Ammon's horn (tissue), 1 donor: ENCODE measurements around the gene RRM2.

Experiments used
- DNase-seq: peaks from one replicate; pipeline ENCODE4 v3.0.0-alpha.2; 2016; ENCODE audit warnings: low spot score

RRM2 gene

DNA sequence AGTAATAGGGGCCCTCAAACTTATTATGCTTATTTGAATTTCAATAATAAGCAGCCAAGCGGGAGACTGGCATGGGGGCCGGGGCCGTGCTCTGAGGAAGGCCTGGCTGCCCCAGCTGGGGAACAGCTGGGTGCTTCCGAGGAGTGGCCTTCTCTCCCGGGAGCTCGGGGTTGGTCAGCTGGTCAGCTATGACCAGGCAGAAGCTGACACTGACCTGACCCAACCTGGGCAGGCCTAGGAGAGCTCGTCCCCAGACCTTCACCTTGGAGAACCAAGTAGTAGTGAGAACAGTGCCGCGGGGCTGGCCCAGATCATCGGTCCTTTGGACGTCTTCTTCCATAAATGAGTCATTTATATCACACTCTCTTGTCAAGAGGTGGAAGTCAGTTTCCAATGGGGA is 36.1 kb downstream of the RRM2 start:
- no peak for DNase-seq

DNA sequence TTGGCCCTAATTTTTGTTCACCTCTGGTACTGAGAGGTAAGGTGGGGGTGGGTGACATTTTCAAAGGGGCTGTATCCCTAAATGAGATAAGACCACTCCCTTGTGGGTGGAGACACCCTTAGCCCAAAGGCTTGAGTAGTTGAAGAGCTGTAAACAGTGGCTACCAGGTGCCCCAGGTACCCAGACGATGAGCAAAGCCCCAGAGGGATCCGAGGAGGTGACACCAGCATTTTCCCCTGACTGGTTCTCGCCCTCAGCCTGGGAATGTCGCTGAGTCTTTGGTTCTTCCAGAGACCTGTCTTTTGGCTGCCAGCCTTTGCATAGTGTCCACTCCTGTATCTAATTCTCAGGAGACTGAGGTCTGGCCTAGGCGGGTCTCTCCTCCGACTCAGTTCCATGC is 36.5 kb downstream of the RRM2 start:
- DNase-seq: no peak

DNA sequence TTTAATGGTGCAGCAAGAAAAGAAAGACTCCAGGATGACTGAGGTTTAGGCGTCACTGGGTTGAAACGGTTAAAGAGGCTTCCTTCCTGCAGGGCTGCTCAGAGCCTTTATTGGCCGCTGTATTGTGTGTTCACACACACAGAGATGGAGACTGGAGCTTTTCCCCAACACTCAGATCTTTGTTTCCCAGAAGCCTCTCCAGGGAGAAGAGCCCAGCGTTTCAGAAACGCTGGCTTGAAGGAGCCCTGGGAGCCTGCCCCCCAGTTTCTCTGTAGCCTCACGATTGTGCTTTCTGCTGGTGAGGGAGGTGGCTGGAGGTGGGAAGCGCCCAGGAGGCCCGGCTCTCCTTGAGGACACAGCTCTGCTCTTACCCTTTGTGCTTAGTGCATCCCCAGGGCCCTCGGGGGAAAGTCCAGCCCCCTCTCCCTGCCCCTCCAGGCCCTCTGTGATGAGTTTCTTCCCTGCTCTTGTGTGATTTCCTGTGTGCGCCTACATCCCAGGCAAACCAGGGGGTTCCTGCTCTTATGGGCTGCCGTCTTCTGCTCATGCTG is 37.1 kb downstream of the RRM2 start:
- DNase-seq: no peak

DNA sequence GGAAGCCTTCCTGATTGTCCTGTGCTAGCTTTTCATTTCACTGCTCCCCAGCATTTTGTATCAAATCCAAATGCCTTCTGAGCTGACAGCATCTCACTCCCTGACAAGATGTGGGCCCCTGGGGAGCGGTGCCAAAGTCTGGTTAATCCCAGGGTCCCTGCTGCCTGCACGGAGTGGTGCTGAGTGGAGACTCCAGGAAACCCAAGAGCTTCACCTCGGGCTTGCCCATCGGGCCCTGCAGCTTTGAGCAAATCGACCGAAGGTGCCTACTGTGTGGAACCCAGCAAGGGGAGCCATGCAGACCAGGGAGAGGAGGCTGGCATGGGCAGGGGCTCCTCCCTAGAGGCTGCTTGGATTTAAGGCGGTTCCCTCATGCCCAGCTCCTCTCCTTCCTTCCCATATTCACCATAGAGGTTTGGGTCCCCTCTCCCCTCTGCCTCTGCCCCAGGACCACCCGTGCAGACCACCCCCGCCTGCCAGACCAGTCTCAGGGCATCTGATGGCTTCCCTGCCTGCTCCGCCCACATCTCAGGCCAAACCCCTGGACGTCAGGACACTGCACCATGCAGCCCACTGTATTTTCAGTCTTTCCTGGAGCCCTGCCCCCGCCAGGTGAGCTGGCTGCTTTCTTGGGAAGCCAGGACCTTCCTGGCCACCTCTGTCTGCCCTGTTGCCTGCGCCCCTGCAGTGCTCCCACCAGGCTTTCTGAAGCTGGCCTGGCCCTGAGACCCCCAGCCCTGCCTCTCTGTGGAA is 37.8 kb downstream of the RRM2 start:
- DNase-seq: no peak

DNA sequence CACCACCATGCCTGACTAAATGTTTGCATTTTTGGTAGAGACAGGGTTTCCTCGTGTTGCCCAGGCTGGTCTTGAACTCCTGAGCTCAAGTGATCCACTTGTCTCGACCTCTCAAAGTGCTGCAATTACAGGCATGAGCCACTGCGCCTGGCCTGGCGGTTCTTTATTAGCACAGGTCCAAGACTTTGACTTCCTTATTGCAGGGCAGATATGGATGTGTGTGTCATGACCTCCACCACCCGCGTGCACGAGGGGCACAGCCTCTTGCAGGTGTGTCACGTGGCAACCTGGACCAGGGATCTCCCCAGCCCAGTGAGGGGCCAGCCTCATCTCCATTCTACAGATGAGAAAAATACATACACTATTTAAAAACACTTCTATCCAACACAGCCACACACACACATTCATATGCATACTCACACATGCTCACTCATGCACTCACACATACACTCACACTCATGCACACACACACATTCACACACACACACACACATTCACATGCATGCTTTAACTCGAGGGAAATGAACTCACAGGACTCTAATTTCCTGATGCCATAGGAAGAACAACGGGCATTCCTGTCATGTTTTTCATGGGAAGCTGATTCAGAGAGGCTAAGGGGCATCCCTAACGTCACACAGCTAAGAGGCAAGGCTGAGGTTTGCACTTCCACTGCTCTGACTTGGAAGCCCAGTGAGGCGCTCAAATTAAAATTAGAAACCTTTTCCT is 38.8 kb downstream of the RRM2 start:
- DNase-seq: no peak

DNA sequence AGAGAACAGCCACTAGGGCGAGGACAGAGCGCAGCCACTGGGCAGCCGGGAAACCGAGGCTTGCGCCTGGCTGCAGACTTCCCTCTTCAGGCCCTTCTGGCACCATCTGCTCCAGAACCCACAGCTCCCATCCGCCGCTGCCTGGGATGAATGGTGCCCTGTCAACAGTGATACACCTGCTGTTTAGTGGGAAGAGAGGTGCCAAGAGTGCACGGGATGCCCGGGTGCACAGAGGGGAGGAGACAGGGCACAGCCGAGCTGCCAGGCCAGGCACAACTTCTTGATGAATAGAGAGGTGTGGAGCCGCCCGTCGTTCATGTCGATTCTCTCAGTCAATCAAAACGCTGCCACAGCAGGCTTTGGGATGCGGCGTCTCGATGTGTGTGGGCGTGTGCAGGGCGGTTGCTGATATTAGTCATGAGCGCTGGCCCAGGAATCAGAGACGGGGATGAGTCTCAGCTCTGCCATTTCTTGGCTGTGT is 39.5 kb downstream of the RRM2 start:
- DNase-seq: peak; percentile 65

DNA sequence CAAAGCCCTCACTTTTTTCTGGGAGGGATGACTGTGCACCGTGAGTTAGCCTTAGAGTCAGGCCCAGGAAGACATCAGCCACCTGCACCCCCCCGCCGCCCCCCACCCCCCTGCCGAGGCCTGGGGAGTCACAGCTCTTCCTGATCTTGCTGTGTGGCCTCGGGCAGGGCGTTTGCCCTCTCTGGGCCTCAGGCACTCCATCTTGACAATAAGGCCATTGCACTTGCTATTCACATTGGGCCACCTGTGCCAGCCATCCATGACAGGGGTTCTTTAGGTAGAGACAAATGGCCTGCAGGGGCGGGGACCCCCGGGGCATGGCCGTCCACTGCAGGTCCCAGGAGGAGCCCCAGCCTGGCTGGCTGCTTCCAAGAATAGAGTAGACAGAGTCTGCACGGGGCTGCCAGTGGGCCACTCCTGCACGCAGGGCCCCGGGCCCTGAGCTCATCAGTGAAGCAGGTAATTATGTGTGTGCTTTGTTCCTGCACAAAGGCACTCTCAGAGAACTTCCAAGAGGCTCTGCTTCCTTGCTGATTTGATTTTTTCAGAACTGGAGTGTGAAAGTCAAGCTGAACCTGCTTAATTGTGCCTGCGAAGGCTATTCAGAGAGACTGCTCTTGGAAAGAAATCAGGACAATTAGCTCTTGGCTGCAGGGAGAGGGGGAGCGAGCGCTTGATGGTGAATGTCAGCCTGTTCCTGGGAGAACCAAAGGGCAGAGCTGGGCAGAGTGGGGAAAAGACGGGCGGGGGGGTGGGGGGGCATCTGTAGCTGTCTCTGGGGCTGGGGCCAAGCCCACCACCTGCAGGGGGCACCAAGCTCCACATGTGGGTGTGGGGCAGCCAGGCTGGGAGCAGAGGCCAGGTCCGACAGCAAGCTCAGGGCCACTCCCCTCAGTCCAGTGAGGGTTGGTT is 40.3 kb downstream of the RRM2 start:
- peak; percentile 64 for DNase-seq

DNA sequence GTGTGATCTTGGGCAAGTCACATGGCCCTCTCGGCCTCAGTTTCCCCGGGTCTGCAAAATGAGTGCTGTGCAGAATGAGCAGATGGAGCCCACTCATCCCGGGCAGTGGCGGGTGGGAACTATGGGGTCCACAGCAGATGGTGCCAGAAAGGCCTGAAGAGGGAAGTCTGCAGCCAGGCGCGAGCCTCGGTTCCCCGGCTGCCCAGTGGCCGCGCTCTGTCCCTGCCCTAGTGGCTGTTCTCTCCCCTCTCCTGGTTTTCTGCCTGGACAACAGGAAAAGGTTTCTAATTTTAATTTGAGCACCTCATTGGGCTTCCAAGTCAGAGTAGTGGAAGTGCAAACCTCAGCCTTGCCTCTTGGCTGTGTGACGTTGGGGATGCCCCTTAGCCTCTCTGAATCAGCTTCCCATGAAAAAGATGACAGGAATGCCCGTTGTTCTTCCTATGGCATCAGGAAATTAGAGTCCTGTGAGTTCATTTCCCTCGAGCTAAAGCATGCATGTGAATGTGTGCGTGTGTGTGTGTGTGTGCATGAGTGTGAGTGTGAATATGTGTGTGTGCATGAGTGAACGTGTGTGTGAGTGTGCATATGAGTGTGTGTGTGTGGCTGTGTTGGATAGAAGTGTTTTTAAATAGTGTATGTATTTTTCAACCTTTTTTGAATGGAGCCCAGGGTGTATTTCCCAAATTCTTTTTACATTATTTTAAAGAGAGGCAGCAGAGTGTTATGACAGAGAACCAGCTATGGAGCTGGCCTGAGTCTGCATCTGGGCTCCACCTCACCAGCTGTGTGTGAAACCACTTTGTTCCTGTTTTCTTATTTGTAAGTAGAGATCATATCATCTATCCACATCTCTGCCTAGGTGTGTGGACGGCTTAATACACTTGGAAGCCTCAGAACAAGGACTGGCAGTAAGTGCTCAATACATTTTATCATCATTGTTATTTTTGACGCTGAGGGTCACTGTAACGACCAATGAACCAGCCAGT is 41.3 kb downstream of the RRM2 start:
- no peak for DNase-seq

DNA sequence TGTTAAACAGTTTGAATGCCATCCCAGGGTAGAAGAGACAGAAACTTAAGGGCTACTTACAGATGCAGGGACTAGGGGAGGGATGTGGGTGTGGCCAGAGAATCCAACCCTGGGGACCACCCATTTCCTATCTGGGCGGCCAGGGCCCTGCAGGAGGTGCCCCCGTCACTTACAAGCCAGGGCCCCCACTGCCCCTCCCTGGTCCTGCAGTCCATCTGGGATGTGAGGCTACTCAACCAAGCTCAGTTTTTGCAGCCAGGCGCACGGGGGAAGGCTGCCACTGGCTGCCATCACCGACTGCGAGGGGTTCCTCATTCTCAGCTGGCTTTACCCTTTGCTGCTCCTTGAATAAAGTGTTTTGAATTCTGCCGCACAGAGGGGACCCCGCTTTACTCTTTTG is 42.1 kb downstream of the RRM2 start:
- no peak for DNase-seq

DNA sequence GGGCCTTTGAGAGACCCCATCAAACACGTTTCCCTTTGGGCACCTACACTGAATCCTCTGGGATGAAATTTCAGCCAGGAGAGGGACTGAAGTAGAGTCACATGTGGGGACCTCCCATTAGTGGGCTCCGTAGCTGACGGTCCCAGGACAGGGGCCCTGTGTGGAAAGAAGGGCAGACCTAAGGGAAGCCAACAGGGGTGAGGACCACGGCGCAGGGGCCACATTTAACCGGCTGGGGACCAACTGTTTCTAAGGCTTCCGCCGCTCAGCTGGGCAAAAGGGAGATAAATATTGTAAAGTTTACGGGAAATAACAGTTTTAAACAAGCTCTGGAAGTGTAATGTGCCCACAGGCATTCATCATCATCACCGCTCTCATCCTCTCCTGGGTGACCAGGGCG is 42.7 kb downstream of the RRM2 start:
- no peak for DNase-seq

DNA sequence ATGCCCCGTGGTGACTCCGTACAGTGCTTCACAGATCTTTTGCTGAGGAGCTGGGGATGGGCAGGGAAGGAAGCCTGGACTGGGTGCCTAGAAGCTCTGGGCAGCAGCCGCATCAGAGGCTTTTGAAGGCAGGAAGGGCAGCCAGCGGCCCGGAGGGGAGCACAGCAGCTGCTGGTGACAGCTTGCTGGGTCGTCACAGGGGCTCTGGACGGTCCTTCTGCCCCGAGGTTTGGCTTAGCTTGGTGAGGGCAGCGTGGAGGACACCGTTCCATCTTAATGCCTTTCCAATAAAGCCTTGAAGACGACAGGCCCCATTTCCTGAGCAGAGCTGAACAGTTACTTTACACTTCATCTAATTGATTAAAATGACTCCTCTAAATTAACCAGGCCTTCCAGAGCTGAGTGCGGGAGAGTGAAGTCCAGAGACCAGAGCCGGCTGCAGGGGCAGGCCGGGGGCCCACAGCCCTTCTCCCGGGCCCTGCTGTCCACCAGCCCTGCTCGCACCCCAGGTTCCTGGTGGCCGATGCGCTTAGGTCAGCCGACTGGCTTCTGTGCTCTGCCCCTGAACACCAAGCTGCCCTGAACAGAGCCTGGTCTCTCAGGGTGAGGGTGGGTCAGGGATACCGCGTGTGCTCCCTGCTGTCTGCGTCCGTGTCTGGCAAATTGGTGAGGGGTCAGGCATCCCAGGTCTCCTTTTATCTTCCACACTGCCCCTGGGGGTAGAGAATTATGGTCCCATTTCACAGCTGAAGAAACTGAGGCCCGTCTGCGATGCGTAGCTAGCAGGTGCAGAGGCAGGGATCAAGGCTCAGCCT is 43.5 kb downstream of the RRM2 start:
- no peak for DNase-seq

DNA sequence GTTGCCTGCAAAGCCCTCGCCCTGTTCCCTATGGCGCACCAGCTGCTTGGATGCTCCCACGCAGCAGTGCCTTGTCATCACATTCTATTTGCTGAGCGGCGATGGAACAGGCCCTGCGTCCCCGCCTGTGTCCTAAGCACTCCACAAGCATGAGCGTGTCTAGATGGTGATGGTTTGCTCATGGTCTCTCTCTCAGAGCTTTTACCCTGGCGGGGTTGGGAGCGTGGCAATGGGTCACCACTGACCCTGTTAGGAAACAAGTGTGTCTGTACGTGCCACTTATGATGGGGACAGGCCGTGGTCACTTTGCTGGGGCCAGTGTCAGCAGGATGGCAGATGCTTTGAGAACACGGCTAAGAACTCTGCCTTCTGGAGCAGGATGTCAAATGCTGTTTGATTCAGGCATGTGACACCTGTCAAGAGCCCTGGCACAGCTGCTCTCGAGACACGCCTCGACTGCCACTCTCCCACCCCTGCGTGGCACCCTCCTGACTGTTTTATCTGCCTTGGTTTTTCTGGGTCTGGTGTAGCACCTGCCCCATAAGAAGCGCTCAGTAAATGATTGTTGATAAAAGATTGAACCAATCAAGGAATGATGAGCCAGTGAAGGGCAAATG is 44.2 kb downstream of the RRM2 start:
- DNase-seq: peak; percentile 73

DNA sequence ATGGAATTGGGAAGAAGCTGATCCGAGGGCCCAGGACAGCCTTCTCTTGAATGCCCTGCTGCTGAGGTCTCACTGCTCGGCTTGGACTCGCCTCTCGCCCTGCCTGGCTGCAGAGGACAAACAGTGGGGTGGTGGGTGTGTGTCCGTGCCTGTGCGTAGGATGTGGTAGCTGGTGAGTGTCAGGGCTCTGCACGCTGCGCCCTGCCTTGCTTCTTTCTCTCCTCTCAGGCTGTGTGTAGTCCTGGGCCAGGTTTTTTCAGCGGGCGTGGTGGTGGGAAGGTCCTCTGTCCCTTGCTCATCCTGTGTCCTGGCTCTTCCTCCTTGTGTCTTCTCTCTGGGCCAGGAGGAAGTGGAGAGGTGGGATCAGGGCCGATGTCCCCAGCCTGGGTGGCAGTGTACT is 44.8 kb downstream of the RRM2 start:
- no peak for DNase-seq

DNA sequence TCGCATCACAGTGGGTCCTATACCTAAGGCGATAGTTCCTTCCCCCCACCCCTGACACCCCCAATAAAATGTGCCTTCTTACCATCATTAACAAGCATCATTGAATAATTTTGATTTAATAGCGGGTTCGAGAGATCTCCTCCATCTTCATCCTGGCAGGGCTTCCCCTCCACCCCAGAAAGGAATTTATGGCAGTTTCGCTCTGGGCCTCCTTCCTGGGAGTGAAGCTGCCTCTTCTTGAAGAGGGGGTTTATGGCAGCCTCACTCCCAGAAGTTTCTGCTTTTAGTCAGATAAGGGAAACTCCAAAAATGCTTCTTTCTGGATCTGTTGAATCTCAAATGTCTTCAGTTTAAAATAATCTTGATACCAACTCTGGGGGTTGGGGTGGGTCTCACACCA is 45.7 kb downstream of the RRM2 start:
- DNase-seq: no peak

DNA sequence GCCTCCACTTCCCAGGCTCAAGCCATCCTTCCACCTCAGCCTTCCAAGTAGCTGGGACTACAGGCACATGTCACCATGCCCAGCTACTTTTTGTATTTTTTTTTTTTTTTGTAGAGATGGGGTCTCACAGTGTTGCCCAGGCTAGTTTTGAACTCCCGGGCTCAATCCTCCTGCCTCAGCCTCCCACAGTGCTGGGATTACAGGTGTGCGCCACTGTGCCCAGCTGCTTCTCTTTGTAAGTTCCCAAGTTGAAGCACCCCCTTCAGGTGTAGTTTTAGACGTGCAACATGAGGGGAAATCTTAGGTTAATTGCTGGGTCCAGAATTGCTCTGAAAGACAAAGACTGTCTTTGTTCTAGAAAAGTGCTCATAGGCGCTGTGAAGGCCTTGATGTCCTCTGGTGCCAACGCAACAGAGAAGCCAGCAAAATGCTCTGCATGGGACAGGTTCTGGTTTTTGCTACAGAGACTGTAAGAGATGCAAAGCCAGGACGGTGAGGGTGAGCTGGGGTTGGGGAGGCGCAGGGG is 46.6 kb downstream of the RRM2 start:
- no peak for DNase-seq

DNA sequence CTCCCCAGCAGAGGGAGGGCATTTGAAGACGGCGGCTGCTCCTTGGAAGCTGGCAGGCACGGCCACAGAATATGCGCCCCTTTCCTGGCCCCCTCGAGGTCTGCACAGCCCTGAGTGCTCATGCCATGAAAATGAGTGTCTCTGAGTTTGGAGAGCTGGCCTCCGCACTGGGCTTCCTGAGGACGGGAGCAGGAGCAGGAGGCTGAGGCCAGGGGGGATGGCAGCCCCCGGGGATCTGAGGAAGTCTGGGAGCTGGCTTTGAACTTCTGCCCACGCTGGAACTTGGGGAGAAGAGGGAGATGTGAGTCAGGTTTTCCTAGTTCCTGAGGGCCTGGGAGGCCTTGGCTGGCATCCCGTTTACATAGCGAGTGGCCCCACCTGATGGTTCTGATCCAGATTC is 47.0 kb downstream of the RRM2 start:
- no peak for DNase-seq

DNA sequence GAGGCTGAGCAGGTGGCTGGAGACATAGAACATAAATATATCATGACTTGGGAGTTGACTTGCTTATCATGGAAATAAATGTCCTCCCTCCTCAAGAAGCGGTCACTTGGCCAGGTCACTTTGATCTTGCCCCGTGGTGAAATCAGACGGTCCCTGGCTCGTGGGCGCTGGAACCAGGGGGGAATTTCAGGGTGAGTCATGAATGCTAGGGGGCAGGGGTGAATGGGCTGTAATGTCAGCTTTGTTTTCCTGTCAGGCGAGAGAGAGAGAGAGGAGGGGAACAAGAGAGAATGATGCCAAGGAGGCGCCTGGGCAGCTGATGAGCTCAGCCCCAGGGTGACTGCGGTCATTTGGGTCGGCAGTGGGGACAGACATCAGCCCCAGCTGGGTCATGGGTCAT is 47.7 kb downstream of the RRM2 start:
- no peak for DNase-seq

DNA sequence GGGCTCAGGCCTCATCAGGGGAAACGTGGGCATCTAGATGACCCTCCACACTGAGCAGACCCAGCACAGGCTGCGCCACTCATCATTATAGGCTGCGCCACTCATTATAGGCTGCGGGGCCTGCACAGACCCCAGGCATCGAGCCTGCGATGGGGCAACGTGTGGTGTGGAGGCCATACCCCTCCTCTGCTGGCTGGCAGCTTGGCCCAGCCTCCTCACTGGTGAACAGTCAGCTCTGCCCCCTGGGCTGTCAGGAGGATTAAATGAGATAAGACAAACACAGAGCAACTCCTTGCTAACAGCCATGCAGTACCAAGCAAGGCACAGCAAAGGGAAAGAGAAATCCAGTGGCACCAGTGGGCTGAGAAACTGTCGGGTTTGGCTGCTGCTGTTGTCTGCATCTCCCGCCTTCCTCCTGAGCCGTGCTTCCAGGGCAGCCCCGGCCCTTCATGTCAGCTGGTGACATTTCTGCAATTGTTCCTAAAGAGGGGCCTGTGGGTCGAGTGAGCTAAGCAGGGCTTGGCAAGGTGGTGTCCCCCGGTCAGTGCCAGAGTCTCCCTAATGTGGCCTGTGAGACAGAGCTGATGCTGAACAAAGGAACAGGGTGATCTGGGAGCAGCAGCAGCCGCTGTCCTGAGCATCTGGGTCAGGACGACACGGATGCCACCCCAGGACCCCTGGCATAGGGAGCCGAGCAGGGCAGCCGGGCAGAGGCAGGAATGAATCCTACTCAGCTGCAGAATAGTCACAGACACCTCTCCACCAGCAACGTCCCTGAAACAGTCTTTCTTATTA is 48.7 kb downstream of the RRM2 start:
- no peak for DNase-seq
